Measurements from ENCODE around the gene INTS11.

Gene INTS11

GRCh38 chr1:1360506-1361169 is 36.2 kb upstream of the INTS11 start:
- Histone ChIP-seq H3K9ac (ENCODE audit: low read length) (no peak overlapping the region), H3K9me2 (ENCODE audit: low read depth, low read length) (no peaks in the 10 kb centered on the region), H3K27me3 (ENCODE audit: insufficient read depth, low read length) (peaks cover 7% of the 10 kb centered on the region; the same call in 1 of the 2 replicates), H3K4me3 (ENCODE audit: low read depth, low read length, poor library complexity, severe bottlenecking) (no peak overlapping the region), H3K27ac (ENCODE audit: low read depth, low read length, poor library complexity, severe bottlenecking) (no peak overlapping the region), H3K36me3 (ENCODE audit: insufficient read depth, low read length) (no peaks in the 10 kb centered on the region), H2AFZ (ENCODE audit: low read length) (no peak overlapping the region), H3K79me2 (ENCODE audit: insufficient read depth, low read length) (no peaks in the 10 kb centered on the region), H3K4me2 (ENCODE audit: low read length) (no peak overlapping the region), H3F3A (ENCODE audit: insufficient read depth, low read length) (no peaks in the 10 kb centered on the region), H3K4me1 (ENCODE audit: insufficient read depth, low read length, severe bottlenecking) (peaks cover 6% of the 10 kb centered on the region), H4K20me1 (ENCODE audit: insufficient read depth, low read length) (no peaks in the 10 kb centered on the region), H3K9me3 (ENCODE audit: low read length) (no peaks in the 10 kb centered on the region)
- TF ChIP-seq EZH2 (IDR thresholded peaks at IDR 0.05; ENCODE audit: borderline replicate concordance, low read length) = no peak
- TF ChIP-seq, protein P1, sequence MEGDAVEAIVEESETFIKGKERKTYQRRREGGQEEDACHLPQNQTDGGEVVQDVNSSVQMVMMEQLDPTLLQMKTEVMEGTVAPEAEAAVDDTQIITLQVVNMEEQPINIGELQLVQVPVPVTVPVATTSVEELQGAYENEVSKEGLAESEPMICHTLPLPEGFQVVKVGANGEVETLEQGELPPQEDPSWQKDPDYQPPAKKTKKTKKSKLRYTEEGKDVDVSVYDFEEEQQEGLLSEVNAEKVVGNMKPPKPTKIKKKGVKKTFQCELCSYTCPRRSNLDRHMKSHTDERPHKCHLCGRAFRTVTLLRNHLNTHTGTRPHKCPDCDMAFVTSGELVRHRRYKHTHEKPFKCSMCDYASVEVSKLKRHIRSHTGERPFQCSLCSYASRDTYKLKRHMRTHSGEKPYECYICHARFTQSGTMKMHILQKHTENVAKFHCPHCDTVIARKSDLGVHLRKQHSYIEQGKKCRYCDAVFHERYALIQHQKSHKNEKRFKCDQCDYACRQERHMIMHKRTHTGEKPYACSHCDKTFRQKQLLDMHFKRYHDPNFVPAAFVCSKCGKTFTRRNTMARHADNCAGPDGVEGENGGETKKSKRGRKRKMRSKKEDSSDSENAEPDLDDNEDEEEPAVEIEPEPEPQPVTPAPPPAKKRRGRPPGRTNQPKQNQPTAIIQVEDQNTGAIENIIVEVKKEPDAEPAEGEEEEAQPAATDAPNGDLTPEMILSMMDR (IDR thresholded peaks at IDR 0.05; ENCODE audit: low read length) = no peak

- Histone ChIP-seq H3K79me2 (ENCODE audit: insufficient read depth, low read length) (no peaks in the 10 kb centered on the region), H4K20me1 (ENCODE audit: insufficient read depth, low read length) (no peaks in the 10 kb centered on the region), H3K36me3 (ENCODE audit: insufficient read depth, low read length) (no peaks in the 10 kb centered on the region), H3K9me2 (ENCODE audit: low read depth, low read length) (no peaks in the 10 kb centered on the region), H3K27ac (ENCODE audit: low read depth, low read length, poor library complexity, severe bottlenecking) (no peak overlapping the region), H3K4me1 (ENCODE audit: insufficient read depth, low read length, severe bottlenecking) (peaks cover 6% of the 10 kb centered on the region), H3K9ac (ENCODE audit: low read length) (no peak overlapping the region), H3K4me2 (ENCODE audit: low read length) (no peak overlapping the region), H3K9me3 (ENCODE audit: low read length) (no peaks in the 10 kb centered on the region), H3F3A (ENCODE audit: insufficient read depth, low read length) (no peaks in the 10 kb centered on the region), H2AFZ (ENCODE audit: low read length) (no peak overlapping the region), H3K27me3 (ENCODE audit: insufficient read depth, low read length) (peaks cover 7% of the 10 kb centered on the region; the same call in 1 of the 2 replicates), H3K4me3 (ENCODE audit: low read depth, low read length, poor library complexity, severe bottlenecking) (no peak overlapping the region)
- TF ChIP-seq, protein P1 (IDR thresholded peaks at IDR 0.05; ENCODE audit: low read length) = no peak
- TF ChIP-seq EZH2 (IDR thresholded peaks at IDR 0.05; ENCODE audit: borderline replicate concordance, low read length) = no peak
Measured at GRCh38 chr1:1359664-1360468, 35.4 kb upstream of the INTS11 start.

DNA sequence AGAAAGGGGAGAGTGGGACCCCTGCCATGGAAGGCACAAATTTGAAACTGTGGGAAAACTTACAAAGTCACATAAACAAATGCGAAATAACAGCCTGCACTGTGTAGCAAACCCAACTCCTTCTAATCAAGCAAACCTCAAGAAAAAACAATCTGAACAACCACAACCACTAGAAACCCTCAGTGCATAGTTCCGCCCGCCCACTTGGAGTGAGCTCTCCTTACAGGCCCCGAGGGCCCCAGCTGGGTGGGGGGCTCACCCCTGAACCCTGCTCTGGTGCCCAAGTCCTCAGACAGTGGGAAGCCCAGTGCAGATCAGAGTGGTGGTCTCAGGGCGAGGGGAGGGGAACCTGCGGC is 34.8 kb upstream of the INTS11 start:
- no peaks in the 10 kb centered on the region for H3K9me2 ChIP-seq (ENCODE audit: low read depth, low read length)
- peaks cover 7% of the 10 kb centered on the region; the same call in 1 of the 2 replicates for H3K27me3 ChIP-seq (ENCODE audit: insufficient read depth, low read length)
- H3F3A ChIP-seq (ENCODE audit: insufficient read depth, low read length) = no peaks in the 10 kb centered on the region
- no peaks in the 10 kb centered on the region for H3K9me3 ChIP-seq (ENCODE audit: low read length)
- no peaks in the 10 kb centered on the region for H3K36me3 ChIP-seq (ENCODE audit: insufficient read depth, low read length)
- H3K4me1 ChIP-seq (ENCODE audit: insufficient read depth, low read length, severe bottlenecking) = peaks cover 6% of the 10 kb centered on the region
- H2AFZ ChIP-seq (ENCODE audit: low read length) = no peak overlapping the region
- no peaks in the 10 kb centered on the region for H3K79me2 ChIP-seq (ENCODE audit: insufficient read depth, low read length)
- TF ChIP-seq, protein P1 (IDR thresholded peaks at IDR 0.05; ENCODE audit: low read length) = no peak
- no peak for TF ChIP-seq EZH2 (IDR thresholded peaks at IDR 0.05; ENCODE audit: borderline replicate concordance, low read length)
- H4K20me1 ChIP-seq (ENCODE audit: insufficient read depth, low read length) = no peaks in the 10 kb centered on the region
- no peak overlapping the region for H3K27ac ChIP-seq (ENCODE audit: low read depth, low read length, poor library complexity, severe bottlenecking)
- H3K4me3 ChIP-seq (ENCODE audit: low read depth, low read length, poor library complexity, severe bottlenecking) = no peak overlapping the region
- no peak overlapping the region for H3K9ac ChIP-seq (ENCODE audit: low read length)
- no peak overlapping the region for H3K4me2 ChIP-seq (ENCODE audit: low read length)

Data from OCI-LY1 (cell line).